Skeletal muscle satellite cell (primary cell): ENCODE data around the gene TSHR.
A peak's percentile ranks its signal among the peaks of the same experiment; 100 is the strongest.

ENCODE experiments used
- H3K27me3 ChIP-seq: 2 replicates; pipeline ENCODE4 v1.7.0; 2013; ENCODE audit warnings: low read length; ENCODE audit not compliant: control insufficient read depth, insufficient read depth
- H3K36me3 ChIP-seq: 2 replicates; pipeline ENCODE4 v1.7.0; 2013; ENCODE audit warnings: mild to moderate bottlenecking, control low read depth, low read length; ENCODE audit not compliant: insufficient read depth
- H3K4me1 ChIP-seq: 2 replicates; pipeline ENCODE4 v1.7.0; 2013; ENCODE audit warnings: low read length; ENCODE audit not compliant: control insufficient read depth, insufficient read depth
- H3K4me2 ChIP-seq: 2 replicates; pipeline ENCODE4 v1.7.0; 2013; ENCODE audit warnings: mild to moderate bottlenecking, low read length
- H3K4me3 ChIP-seq: 2 replicates; pipeline ENCODE4 v1.7.0; 2013; ENCODE audit warnings: low read length
- H3K9ac ChIP-seq: 2 replicates; pipeline ENCODE4 v1.7.0; 2013; ENCODE audit warnings: mild to moderate bottlenecking, low read depth, low read length, moderate library complexity
- H3K9me3 ChIP-seq: replicated peaks from 2 replicates; pipeline ENCODE4 v1.7.0; 2013; ENCODE audit warnings: mild to moderate bottlenecking, control low read depth, low read length

TSHR gene

GRCh38 chr14:80979951-80980350 lies 24.5 kb downstream of the TSHR start:
- Histone ChIP-seq H3K4me2 (no peak overlapping the region), H3K9ac (no peak overlapping the region), H3K36me3 (no peaks in the 10 kb centered on the region), H3K9me3 (no peaks in the 10 kb centered on the region), H3K4me1 (no peaks in the 10 kb centered on the region), H3K27me3 (peaks cover 27% of the 10 kb centered on the region), H3K4me3 (no peak overlapping the region)

GRCh38 chr14:80981156-80981555 lies 25.7 kb downstream of the TSHR start:
- Histone ChIP-seq H3K4me3 (no peak overlapping the region), H3K36me3 (no peaks in the 10 kb centered on the region), H3K4me1 (no peaks in the 10 kb centered on the region), H3K9me3 (no peaks in the 10 kb centered on the region), H3K9ac (no peak overlapping the region), H3K4me2 (no peak overlapping the region), H3K27me3 (peaks cover 26% of the 10 kb centered on the region)

DNA sequence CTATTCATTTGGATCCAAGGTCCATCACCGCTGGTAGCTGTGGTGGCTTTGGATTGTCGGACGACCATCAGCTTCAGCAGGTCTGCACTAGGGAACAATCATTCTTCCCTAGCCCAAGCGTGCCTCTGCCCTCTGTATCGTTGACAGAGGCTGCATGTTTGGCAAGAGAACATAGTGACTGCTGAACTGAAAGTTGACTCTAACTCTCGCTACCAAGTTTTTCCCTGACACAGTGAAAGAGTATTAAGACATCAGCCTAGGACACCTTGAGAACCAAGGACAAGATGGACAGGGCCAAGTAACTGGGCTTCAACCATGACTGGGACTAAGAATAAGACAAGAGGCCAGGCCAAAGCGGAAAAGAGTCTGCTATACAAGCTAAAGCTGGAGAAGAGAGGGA lies 26.3 kb downstream of the TSHR start:
- Histone ChIP-seq H3K4me2 (no peak overlapping the region), H3K9me3 (no peaks in the 10 kb centered on the region), H3K27me3 (peaks cover 26% of the 10 kb centered on the region), H3K9ac (no peak overlapping the region), H3K4me3 (no peak overlapping the region), H3K36me3 (no peaks in the 10 kb centered on the region), H3K4me1 (no peaks in the 10 kb centered on the region)

- Histone ChIP-seq H3K36me3 (no peaks in the 10 kb centered on the region), H3K9ac (no peak overlapping the region), H3K27me3 (peaks cover 26% of the 10 kb centered on the region), H3K4me2 (no peak overlapping the region), H3K4me1 (no peaks in the 10 kb centered on the region), H3K4me3 (no peak overlapping the region), H3K9me3 (no peaks in the 10 kb centered on the region)
Observed at GRCh38 chr14:80982711-80983110, 27.3 kb downstream of the TSHR start.

- Histone ChIP-seq H3K36me3 (no peaks in the 10 kb centered on the region), H3K4me1 (no peaks in the 10 kb centered on the region), H3K9ac (no peak overlapping the region), H3K4me3 (no peak overlapping the region), H3K9me3 (no peaks in the 10 kb centered on the region), H3K4me2 (no peak overlapping the region), H3K27me3 (peaks cover 31% of the 10 kb centered on the region)
Observed at GRCh38 chr14:80987235-80988032, 32.0 kb downstream of the TSHR start.

DNA sequence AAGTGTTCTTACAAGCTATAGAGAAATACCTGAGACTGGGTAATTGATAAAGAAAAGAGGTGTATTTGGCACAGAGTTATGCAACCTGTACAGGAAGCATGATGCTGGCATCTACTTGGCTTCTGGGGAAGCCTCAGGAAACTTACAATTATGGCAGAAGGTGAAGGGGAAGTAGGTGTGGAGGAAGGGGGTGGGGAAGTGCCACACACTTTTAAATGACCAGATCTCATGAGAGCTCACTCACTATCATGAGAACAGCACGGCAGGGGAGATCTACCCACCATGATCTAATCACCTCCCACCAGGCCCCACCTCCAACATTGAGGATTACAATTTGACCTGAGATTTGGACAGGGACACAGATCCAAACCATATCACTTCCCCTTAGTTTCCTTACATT lies 32.8 kb downstream of the TSHR start:
- no peaks in the 10 kb centered on the region for H3K9me3 ChIP-seq
- H3K4me3 ChIP-seq = no peak overlapping the region
- H3K4me1 ChIP-seq = no peaks in the 10 kb centered on the region
- no peaks in the 10 kb centered on the region for H3K36me3 ChIP-seq
- no peak overlapping the region for H3K9ac ChIP-seq
- no peak overlapping the region for H3K4me2 ChIP-seq
- peaks cover 29% of the 10 kb centered on the region for H3K27me3 ChIP-seq

DNA sequence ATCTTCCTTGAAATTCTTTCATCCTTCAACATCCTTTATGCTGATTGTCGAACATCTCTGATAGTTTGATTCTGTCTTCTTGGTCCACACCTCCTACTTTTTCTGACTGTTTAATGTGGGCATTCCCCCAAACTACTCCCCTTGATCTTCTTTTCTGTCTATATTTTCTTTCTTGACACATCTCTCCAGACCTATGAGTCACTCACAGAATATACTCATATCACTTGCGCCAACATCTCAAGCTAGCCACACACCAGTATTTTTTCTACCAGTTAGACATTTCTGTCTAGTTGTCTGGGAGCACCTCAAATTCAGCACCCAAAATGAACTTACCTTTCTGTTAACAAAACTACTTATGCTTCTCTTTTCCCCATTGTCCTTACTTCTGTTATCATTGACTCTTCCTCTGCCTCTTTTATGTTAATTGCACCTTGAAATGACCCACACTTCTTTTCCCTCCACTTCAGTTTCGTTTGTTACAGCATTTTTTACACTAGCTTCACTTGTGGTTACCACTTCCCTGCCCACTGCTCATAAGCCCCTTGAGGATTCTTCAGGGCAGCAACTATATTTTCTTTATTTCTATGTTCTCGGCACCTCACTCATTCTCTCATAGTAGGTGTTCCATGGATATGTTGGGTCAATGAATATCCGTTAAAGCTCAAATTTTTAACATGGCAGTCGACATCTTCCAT lies 33.5 kb downstream of the TSHR start:
- Histone ChIP-seq H3K9me3 (no peaks in the 10 kb centered on the region), H3K9ac (no peak overlapping the region), H3K4me3 (no peak overlapping the region), H3K4me1 (no peaks in the 10 kb centered on the region), H3K27me3 (peaks cover 22% of the 10 kb centered on the region), H3K36me3 (no peaks in the 10 kb centered on the region), H3K4me2 (no peak overlapping the region)

- Histone ChIP-seq H3K4me1 (no peaks in the 10 kb centered on the region), H3K4me3 (no peak overlapping the region), H3K27me3 (peaks cover 15% of the 10 kb centered on the region), H3K4me2 (no peak overlapping the region), H3K9me3 (no peaks in the 10 kb centered on the region), H3K9ac (no peak overlapping the region), H3K36me3 (no peaks in the 10 kb centered on the region)
Observed at GRCh38 chr14:80992580-80992979, 37.2 kb downstream of the TSHR start.

- Histone ChIP-seq H3K36me3 (no peaks in the 10 kb centered on the region), H3K9ac (no peak overlapping the region), H3K4me1 (no peaks in the 10 kb centered on the region), H3K4me2 (peak overlapping the region; percentile 34), H3K9me3 (no peaks in the 10 kb centered on the region), H3K4me3 (no peak overlapping the region), H3K27me3 (no peaks in the 10 kb centered on the region)
Observed at GRCh38 chr14:80996049-80996901, 40.9 kb downstream of the TSHR start.

- H3K9me3 ChIP-seq = no peaks in the 10 kb centered on the region
- no peaks in the 10 kb centered on the region for H3K27me3 ChIP-seq
- H3K4me1 ChIP-seq = no peaks in the 10 kb centered on the region
- H3K4me2 ChIP-seq = no peak overlapping the region
- H3K36me3 ChIP-seq = no peaks in the 10 kb centered on the region
- no peak overlapping the region for H3K4me3 ChIP-seq
- H3K9ac ChIP-seq = no peak overlapping the region
Observed at GRCh38 chr14:81001447-81001846, 46.0 kb downstream of the TSHR start.

- H3K4me3 ChIP-seq = no peak overlapping the region
- H3K27me3 ChIP-seq = no peaks in the 10 kb centered on the region
- no peaks in the 10 kb centered on the region for H3K4me1 ChIP-seq
- no peaks in the 10 kb centered on the region for H3K9me3 ChIP-seq
- H3K4me2 ChIP-seq = no peak overlapping the region
- no peaks in the 10 kb centered on the region for H3K36me3 ChIP-seq
- no peak overlapping the region for H3K9ac ChIP-seq
Observed at GRCh38 chr14:81004575-81004974, 49.2 kb downstream of the TSHR start.
